MM.1S (cell line): Measurements from ENCODE around the gene MTCL1.

Source experiments
- DNase-seq: peaks from one replicate; pipeline ENCODE4 v3.0.0-alpha.2; 2015
- H2AFZ ChIP-seq: fragments of 300-600 bp; sonication (generic); 2 replicates; pipeline ENCODE4 v1.6.0; 2016; ENCODE audit warnings: antibody characterized with exemption, low read length
- H3F3A ChIP-seq: fragments of 300-600 bp; sonication (generic); 2 replicates; pipeline ENCODE4 v1.6.1; 2016; ENCODE audit warnings: mild to moderate bottlenecking, antibody characterized with exemption, low read length, moderate library complexity, mixed read lengths; ENCODE audit not compliant: insufficient read depth
- H3K27ac ChIP-seq: fragments of 300-600 bp; sonication (generic); 2 replicates; pipeline ENCODE4 v1.5.1; 2016; ENCODE audit warnings: mild to moderate bottlenecking, low read length
- H3K27me3 ChIP-seq: fragments of 300-600 bp; sonication (generic); replicated peaks from 2 replicates; pipeline ENCODE4 v1.6.0; 2016; ENCODE audit warnings: low read length; ENCODE audit not compliant: insufficient read depth
- H3K36me3 ChIP-seq: fragments of 300-600 bp; sonication (generic); replicated peaks from 2 replicates; pipeline ENCODE4 v1.6.1; 2016; ENCODE audit warnings: mild to moderate bottlenecking, low read length, mixed read lengths; ENCODE audit not compliant: insufficient read depth
- H3K4me1 ChIP-seq: fragments of 300-600 bp; sonication (generic); 2 replicates; pipeline ENCODE4 v1.6.1; 2016; ENCODE audit warnings: low read length, mixed read lengths
- H3K4me2 ChIP-seq: fragments of 300-600 bp; sonication (generic); 2 replicates; pipeline ENCODE4 v1.6.0; 2016; ENCODE audit warnings: low read depth, low read length
- H3K4me3 ChIP-seq: fragments of 300-600 bp; sonication (generic); 2 replicates; pipeline ENCODE4 v1.5.1; 2016; ENCODE audit warnings: low read length, mixed read lengths
- H3K79me2 ChIP-seq: fragments of 300-600 bp; sonication (generic); 2 replicates; pipeline ENCODE4 v1.6.1; 2016; ENCODE audit warnings: mixed run types, low read length, mixed read lengths
- H3K9ac ChIP-seq: fragments of 300-600 bp; sonication (generic); 2 replicates; pipeline ENCODE4 v1.6.1; 2016; ENCODE audit warnings: low read length, mixed read lengths
- H3K9me2 ChIP-seq: fragments of 300-600 bp; sonication (generic); replicated peaks from 2 replicates; pipeline ENCODE4 v1.6.1; 2016; ENCODE audit warnings: mild to moderate bottlenecking, low read length, mixed read lengths; ENCODE audit not compliant: insufficient read depth
- H3K9me3 ChIP-seq: fragments of 300-600 bp; sonication (generic); replicated peaks from 2 replicates; pipeline ENCODE4 v1.6.1; 2016; ENCODE audit warnings: mild to moderate bottlenecking, low read length, mixed read lengths; ENCODE audit not compliant: insufficient read depth
- H4K20me1 ChIP-seq: fragments of 300-600 bp; sonication (generic); 2 replicates; pipeline ENCODE4 v1.6.1; 2016; ENCODE audit warnings: mild to moderate bottlenecking, low read length, moderate library complexity, mixed read lengths; ENCODE audit not compliant: insufficient read depth
- EZH2 ChIP-seq: fragments of 300-600 bp; sonication (generic); optimal IDR thresholded peaks from 2 replicates; pipeline ENCODE3; 2017; ENCODE audit warnings: low read depth, mild to moderate bottlenecking, antibody characterized with exemption, low read length, mixed read lengths
- EZH2phosphoT487 ChIP-seq: fragments of 300-600 bp; sonication (generic); IDR thresholded peaks from 2 replicates; pipeline ENCODE4 v1.6.1; 2018; ENCODE audit warnings: antibody characterized with exemption, low read length
- TF ChIP-seq, protein P1 (sequence below): fragments of 300-600 bp; sonication (generic); IDR thresholded peaks from 2 replicates; pipeline ENCODE4 v1.5.1; 2016; ENCODE audit warnings: antibody characterized with exemption, low read length, mixed read lengths

Gene MTCL1

DNA sequence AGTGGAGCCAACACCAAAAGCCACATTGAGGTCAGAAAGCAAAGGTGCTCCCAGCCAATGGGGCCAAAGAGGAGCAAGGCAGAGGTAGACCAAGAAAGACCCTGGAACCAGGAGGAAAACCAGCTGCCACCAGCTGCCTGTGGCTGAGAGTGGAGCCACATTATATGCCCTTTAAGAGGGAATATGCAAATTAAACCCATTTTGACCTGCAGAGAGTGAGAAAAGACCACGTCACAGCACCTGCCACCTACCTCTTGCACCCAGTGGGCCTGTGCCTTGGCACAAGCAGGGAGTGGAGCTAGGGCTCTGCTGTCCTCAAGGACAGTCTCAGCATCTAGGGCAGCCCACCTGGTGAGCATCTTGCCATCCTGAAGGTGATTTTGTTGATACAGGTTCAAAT, 161.3 kb downstream of the MTCL1 start:
- Histone ChIP-seq H3K4me2 (no peak overlapping the region), H3K27me3 (no peaks in the 10 kb centered on the region), H3K9me2 (no peaks in the 10 kb centered on the region), H3K27ac (no peak overlapping the region), H3F3A (no peaks in the 10 kb centered on the region), H2AFZ (no peak overlapping the region), H3K4me1 (peaks cover 13% of the 10 kb centered on the region), H3K9me3 (no peaks in the 10 kb centered on the region), H3K79me2 (no peaks in the 10 kb centered on the region), H3K36me3 (no peaks in the 10 kb centered on the region), H3K9ac (no peak overlapping the region), H3K4me3 (no peak overlapping the region), H4K20me1 (no peaks in the 10 kb centered on the region)
- no peak for DNase-seq
- TF ChIP-seq, protein P1, sequence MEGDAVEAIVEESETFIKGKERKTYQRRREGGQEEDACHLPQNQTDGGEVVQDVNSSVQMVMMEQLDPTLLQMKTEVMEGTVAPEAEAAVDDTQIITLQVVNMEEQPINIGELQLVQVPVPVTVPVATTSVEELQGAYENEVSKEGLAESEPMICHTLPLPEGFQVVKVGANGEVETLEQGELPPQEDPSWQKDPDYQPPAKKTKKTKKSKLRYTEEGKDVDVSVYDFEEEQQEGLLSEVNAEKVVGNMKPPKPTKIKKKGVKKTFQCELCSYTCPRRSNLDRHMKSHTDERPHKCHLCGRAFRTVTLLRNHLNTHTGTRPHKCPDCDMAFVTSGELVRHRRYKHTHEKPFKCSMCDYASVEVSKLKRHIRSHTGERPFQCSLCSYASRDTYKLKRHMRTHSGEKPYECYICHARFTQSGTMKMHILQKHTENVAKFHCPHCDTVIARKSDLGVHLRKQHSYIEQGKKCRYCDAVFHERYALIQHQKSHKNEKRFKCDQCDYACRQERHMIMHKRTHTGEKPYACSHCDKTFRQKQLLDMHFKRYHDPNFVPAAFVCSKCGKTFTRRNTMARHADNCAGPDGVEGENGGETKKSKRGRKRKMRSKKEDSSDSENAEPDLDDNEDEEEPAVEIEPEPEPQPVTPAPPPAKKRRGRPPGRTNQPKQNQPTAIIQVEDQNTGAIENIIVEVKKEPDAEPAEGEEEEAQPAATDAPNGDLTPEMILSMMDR = no peak
- no peak for TF ChIP-seq EZH2
- no peak for TF ChIP-seq EZH2phosphoT487

DNA sequence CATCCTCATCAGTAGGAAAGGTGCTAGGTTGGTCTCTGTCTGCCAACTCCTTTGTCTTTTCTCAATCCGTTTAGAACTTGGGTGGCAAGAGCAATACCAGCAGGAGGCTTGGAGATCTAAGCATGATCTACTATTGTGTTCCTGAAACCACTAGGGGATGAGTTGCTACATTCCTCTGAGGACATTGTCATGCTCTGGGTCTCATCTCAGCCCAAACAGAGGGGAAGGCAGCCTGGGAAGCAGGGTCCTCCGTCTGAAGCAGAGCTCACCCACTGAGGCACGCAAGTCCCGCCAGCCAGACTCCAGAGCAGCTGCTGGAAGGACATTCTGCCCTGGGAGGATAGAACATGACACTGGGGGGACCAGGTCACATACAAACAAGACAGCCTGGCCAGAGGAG, 162.9 kb downstream of the MTCL1 start:
- Histone ChIP-seq H3K4me3 (no peak overlapping the region), H3K27me3 (no peaks in the 10 kb centered on the region), H3K27ac (no peak overlapping the region), H3K9ac (no peak overlapping the region), H3F3A (no peaks in the 10 kb centered on the region), H3K4me1 (peaks cover 8% of the 10 kb centered on the region; the same call in 1 of the 2 replicates), H3K9me3 (no peaks in the 10 kb centered on the region), H3K36me3 (no peaks in the 10 kb centered on the region), H3K9me2 (no peaks in the 10 kb centered on the region), H2AFZ (no peak overlapping the region), H3K79me2 (no peaks in the 10 kb centered on the region), H3K4me2 (no peak overlapping the region), H4K20me1 (no peaks in the 10 kb centered on the region)
- DNase-seq = no peak
- TF ChIP-seq, protein P1 = no peak
- no peak for TF ChIP-seq EZH2
- no peak for TF ChIP-seq EZH2phosphoT487

DNA sequence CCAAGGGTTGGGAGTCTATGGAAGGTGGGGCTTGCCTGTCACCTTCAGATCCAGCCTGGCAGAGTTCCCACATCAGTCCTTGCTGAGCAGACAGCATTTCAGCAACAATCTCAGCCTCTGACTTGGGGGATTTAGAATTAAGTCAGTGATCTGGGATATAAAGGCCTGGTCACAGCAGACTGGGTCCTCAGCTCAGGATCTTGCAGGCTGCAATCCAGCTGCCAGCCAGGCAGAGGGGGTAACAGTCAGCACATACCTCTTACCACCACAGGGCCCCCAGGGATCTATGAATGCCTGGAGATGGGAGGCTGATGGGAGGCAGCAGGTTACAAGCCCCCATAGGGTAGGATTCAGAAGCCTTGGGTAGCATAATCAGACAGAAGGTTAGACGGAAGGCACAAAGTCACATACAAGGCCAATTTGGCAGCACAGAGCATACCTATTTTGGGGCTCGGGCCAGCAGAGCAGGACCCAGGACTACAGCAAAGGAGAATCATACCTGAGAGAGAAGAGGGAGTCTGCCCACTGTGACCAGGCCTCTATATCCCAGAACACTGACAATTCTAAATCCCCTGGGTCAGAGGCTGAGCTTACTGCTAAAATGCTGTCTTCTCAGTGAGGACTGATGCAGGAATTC, 163.5 kb downstream of the MTCL1 start:
- Histone ChIP-seq H3K27ac (no peak overlapping the region), H3K9me2 (no peaks in the 10 kb centered on the region), H2AFZ (no peak overlapping the region), H4K20me1 (no peaks in the 10 kb centered on the region), H3K9ac (no peak overlapping the region), H3K79me2 (no peaks in the 10 kb centered on the region), H3K4me3 (no peak overlapping the region), H3K9me3 (no peaks in the 10 kb centered on the region), H3K27me3 (no peaks in the 10 kb centered on the region), H3F3A (no peaks in the 10 kb centered on the region), H3K4me2 (no peak overlapping the region), H3K36me3 (no peaks in the 10 kb centered on the region), H3K4me1 (peaks cover 8% of the 10 kb centered on the region; the same call in 1 of the 2 replicates)
- DNase-seq = no peak
- no peak for TF ChIP-seq EZH2
- TF ChIP-seq EZH2phosphoT487 = no peak
- TF ChIP-seq, protein P1 = no peak
